Measurements from ENCODE around the gene AP3D1.
"Not testable (repeated sequence)": the region's sequence is repeated elsewhere in the genome, so short reads cannot be mapped to it uniquely, and the experiment has no call there.

AP3D1 gene

DNA sequence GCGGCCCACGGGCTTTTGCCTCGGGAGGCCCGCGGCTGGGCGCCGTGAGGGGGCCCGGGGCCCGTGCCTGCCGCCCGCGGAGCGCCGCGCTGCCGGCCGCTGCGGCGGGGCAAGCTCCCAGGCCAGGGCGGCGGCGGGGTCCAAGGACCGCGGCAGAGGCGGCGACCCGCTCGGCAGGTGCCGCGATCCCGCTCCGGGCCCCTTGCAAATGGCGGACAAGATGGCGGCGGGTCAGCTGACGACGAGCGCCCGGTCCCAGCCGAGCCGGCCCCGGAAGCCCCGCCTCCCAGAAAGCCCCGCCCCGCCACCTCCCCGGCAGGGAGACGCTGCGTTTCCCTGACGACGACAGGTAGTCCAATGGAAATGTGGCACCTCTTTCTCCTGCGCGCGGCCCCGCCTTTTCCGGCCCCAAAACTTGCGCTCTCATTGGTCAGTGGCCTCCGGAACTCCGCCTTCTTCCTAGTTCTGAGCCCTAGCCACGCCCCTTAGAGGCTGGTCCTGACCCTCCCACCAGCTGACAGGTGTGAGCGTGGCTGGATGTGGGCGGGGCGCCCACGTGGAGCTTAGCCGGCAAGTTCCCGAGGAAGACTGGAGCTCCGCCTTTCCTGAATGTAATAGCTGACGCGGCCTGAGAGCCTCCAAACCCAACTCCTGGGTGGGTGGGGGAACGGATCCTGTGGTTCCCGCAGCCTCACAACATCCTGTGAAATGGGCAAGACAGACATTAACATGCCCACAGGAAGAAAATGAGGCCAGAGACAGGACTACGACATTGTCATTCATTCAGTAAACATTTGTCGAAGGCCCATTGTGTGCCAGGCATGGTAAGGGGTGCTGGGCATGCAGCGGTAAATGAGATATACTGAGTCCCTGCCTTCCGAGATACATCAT, at the start of gene AP3D1:
TSS of gene AP3D1 (minus strand) at position 228 of the 891 bp plus-strand sequence. CDS start 232 bp downstream, outside the sequence.
- DNase-seq = peak; percentile 100

DNA sequence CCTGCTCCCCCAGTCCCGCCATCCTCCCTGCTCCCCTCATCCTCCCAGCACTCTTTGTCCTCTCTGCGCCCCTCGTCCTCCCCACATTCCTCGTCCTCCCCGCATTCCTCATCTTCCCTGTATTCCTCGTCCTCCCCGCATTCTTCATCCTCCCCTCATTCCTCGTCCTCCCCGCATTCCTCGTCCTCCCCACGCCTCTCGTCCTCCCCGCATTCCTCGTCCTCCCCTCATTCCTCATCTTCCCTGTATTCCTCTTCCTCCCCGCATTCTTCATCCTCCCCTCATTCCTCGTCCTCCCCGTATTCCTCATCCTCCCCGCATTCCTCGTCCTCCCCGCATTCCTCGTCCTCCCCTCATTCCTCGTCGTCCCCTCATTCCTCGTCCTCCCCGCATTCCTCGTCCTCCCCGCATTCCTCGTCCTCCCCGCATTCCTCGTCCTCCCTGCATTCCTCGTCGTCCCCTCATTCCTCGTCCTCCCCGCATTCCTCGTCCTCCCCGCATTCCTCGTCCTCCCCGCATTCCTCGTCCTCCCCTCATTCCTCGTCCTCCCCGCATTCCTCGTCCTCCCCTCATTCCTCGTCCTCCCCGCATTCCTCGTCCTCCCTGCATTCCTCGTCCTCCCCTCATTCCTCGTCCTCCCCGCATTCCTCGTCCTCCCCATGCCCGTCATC, 49.4 kb upstream of the AP3D1 start:
- DNase-seq = not testable (repeated sequence)

DNA sequence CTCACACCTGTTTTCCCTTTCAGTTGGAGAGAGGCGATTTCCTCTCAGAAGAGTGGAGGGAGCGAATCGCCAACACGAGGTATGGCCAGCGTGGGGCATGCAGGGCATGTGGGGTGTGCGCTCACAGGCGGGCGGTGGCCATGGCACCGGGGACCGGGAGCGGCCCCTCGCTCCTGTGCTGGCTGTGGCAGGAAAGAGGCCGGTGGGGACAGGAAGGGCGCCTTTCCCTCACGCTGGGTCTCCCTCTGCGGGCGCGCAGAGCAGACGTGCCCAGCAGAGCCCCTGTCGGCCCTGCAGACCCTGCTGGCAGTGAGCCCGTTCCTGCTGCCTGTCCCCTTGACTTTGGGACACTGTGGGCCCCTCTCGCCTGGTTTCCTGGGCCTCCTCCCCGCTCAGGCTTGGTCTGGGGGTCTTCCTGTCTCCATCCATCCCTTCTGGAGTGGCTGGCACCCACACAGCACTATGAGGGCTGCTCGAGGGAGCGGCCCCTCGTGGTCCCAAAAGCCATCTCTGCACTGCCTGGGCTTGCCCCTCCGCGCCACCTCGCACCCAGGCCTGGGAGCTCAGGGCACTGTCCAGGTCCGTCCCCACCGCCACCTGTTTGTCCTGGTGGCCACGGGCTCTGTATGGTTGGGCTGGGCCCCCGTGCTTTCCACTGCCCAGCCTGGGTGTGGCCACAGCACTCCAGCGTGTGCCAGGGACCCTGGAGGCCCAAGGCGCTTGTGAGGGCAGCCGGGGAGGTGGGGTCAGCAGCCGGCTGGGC, 48.7 kb upstream of the AP3D1 start:
- no peak for DNase-seq

DNA sequence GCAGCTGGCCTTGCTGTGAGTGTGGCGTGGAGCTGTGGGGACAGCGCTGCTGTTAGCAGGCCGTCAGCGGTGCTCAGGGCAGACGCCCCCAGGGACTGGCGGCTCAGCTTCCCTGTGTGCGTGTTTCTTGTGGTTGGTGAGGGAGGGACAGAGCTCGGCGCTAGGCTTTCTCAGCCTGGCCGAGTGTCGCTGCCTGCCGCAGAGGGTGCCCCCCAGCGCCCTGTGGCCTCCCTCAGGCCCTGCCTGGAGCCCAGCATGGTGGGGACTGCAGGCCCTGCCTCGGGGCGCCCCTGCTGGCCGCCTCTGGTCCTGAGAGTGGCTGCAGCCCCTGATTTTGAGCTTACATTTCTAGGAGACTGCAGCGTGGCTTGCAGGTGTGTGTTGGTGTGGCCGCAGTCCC, 47.8 kb upstream of the AP3D1 start:
- DNase-seq = no peak

DNA sequence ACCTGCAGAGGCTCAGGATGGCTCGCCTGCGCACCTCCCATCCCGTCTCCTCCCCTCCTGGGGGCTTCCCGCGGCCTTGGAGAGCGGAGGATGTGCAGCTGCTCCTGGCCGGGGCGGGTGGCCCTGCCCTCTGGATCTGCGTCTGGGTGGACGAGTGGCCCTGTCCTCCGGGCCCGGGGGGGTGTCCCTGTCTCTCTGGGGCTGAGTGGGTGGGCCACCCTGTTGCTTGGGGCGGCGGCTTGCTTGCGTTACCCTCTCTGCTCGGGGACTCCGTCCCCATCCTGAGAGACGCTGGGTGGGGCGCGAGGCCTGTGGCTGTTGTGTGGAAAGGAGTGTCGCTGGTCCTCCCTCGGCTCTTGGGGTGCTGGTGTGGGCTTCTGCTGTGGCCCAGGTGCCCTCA, 47.0 kb upstream of the AP3D1 start:
- DNase-seq = no peak

DNA sequence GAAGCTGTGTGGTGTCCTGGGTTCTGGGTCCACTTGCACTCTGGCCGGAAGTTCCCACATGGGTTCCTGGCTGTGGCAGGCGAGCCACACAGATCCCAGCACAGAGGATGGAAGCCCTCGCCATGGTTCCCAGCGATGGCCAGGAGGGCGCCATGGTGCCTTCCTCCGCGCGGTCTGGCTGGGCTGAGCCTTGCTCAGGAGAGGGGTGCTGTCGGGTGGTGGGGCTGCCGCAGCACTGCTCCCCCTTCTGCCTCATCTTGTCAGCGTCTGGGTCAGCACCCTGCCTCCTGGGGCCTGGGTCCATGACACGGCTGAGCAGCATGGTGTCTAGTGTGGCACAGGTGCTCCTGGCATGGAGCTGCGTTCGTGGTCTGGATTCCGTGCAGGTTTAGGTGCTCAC, 45.9 kb upstream of the AP3D1 start:
- no peak for DNase-seq

DNA sequence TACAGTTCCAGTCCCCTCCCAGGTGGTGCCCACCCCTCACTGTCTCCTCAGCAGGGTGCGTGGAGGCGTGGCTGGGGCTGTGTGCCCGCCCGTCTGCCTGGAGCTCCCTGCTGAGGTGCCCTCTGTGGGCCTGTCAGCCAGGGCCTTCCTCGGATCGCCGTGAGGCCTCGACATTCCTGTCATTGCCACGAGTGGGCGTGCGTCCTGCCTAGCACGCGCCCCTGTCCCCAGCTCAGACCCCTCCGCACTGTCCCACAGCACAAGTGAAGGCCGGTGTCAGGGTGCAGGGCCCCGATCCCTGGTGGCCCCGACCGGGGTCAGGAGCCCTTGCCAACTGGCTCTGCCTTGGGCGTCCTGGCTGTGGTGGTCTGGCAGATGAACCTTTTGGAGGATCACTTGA, 44.5 kb upstream of the AP3D1 start:
- no peak for DNase-seq

DNA sequence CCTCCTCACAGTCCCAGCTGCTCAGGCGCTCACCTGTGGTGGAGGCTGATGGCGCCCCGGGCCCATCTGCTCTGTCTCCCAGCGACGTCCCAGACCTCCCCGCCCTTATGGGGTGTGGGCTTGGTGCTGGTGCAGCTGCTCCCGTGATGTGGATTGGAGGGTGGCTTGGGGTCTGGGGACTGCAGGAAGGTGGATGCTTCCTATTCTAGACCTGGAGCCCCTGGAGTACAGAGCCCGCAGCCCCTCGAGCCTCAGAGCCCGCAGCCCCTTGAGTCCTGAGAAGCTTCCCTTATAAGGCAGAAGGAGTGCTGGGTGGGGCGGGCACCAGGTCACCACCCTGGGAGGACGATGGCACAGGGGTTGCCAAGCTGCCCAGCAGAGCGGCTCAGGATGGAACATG, 44.0 kb upstream of the AP3D1 start:
- DNase-seq = no peak

DNA sequence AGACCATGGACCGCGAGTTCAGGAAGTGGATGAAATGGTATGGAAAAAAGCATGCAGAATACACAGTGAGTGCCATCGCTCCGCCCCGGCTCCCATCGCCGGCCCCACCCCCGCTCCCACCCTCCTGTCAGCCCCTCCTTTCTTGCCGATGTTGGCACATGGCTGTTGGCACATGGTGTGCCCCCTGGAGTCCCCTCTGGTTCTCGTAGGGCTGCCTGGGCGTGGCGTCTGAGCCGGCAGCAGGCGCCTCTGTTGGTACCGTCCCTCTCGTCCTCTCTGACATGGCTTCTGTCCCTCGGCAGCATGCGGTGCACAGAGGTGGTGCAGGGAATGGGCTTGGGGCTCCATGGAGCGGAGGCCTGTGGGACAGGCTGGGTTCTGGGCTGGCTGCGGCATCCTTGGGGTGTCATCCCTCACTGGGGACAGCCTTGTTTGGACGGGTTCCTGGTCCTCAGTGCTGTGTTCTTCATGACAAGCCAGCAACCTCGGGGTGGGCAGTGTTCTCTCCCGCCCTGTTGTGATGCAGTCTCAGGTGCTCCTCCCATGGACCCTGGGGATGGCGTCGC, 43.2 kb upstream of the AP3D1 start:
- no peak for DNase-seq

DNA sequence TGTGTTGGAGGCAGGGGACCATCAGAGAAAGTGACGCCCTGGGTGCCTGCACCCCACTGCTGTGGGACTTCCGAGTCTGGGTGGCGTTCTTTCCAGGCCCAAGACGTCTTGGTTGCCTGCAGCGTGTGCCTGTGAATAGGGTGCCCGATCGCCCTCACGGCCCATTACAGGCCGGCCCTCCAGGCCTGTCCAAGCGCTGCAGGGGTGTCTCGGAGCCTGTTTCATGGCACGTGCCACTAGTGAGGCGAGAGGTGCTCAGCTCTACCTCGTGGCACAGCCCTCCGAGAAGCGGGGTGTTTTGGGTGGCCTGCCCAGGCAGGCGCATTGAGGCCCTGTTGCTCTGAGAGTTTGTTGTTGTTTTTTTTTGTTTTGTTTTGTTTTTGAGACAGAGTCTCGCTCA, 42.4 kb upstream of the AP3D1 start:
- no peak for DNase-seq

DNA sequence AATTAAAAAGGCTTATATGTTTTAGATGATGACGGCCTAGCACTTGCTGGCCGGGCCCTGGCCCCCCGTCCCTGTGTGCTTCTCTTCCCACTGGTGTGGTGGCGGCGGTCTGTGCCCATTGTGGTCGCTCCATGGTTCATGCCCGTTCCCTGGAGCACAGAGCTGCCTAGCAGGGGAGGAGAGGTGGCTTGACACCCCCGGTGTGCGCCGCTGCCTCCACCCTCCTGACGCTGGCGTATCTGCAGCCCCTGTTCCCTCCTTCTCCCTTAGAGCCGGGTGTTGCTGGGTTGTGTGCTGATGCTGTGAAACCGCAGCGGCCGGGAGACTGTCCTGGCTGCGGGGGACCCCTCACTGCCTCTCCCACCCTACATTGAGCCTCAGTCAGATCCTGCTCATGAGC, 41.5 kb upstream of the AP3D1 start:
- no peak for DNase-seq

DNA sequence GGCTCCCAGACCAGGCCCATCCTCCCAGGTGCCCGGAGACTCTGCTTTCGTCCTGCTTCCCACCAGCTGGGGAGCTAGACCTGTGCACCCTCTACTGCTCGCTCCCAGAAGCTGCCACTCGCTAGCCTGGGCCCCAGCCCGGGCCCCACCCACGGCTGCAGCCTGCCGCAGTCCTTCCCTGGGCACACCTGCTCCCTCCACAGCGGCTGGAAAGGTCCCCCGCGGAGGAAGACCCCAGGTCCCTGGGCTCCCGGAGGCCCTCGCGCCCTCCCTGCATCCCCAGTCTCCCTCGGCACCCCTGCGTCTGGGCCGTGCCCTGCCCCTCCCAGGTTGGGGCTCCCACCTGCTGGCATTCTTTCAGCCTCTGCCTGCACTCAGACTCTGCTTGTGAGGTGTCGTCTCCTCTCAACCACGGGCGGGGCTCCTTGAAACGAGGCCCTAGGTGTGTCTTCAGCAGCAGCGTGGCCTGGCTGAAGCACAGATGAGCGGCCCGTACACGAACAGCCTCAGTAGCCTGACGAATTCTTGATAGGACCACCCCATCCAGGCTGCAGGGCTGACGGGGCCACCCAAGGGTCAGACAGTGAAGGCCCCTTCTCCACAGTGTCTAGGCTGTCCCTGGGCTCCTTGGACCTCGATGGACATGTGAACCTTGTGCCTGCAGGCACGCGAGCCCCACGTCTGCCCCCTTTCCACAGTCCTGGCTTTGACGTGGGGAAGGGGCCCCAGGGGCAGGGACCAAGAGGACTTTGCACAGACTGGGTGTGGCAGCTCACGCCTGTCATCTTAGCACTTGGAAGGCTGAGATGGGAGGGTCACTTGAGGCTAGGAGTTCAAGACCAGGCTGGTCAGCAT, 40.3 kb upstream of the AP3D1 start:
- DNase-seq = no peak

DNA sequence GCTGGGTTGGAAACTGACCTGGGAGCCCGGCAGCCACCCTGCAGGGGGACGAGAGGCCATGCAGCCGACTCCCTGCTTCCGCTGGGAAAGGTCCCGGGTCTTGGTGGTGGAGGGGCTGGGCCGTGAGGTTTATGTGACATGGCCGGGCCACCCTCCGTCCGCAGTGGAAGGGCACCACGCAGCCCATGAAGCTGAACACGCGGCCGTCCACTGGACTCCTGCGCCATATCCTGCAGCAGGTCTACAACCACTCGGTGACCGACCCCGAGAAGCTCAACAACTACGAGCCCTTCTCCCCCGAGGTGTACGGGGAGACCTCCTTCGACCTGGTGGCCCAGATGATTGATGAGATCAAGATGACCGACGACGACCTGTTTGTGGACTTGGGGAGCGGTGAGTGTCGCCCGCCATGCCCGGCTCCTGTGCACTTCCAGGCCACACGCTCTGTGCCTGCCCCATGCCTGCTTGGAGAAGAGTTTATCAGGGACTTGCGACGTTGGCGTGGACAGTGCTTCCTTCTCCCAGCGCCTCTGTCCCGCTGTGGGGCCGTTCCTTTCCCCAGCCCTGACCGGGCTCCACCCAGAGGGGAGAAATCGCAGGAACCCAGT, 39.6 kb upstream of the AP3D1 start:
- no peak for DNase-seq

DNA sequence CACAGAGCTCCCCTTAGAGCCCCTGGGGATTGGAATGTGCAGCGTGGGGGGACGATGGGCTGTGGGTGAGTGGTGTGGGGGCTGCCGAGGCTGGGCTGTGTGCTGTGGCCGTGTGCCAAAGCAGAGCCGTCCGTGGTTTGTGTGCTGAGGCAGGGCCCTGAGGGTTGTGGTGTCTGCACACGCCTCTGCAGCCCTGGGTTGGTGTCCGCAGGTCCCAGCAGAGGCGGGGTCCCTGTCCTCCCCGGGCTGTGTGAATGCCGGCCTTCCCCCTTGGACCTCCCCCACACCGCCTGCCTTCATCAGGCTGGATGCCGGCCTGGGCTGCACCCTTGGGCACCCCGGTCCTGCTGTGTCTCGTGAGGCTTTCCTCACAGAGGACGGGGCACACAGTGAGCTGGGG, 38.5 kb upstream of the AP3D1 start:
- DNase-seq = no peak

DNA sequence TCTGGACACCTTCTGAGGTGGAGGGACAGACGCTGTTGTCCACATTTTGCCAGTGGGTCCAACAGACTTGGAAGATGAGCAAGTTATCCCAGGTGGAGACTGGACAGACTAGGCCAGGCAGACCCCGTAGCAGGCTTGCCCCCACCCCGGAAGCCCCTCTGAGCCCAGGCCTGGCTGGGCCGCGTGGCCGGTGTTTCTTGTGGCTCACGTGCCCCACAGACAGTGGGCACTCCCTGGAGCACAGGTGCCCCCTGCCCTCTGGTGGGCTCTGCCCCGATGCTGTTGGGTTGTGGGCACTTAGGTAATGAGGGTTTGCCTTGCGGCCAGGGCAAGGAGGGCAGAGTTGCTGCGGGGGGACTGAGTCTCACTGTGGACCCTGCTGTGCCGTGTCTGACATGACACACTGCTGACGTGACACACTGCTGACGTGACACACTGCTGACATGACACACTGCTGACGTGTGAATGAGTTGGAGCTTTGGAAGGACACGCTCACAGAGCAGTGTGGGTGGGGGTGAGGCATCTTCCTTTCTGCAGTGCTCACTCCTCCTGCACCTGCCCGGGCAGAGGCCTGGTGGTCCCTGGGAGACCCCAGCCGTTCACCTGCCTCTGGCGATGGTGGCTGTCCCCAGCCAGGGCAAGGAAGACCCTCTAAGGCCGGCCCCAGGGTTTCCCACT, 37.5 kb upstream of the AP3D1 start:
- no peak for DNase-seq

DNA sequence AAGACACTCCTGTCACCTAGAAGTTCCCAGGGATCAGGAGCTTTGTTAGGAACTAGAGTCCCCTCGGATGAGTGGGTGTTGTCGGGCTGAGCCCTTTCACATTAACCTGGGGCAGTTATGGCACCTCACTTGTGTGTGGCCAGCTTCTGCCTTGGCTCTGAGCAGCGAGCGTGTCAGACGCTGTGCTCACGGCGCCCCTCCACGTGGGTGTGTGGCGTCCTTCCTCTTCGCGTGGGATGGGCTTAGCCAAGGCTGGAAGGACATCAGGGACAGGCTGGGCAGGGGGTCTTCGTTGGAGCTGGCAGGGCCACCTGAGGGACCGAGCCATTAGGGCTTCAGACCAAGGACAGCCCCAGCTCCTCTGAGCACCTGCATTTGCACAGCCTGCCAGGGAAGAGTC, 35.8 kb upstream of the AP3D1 start:
- DNase-seq = no peak

DNA sequence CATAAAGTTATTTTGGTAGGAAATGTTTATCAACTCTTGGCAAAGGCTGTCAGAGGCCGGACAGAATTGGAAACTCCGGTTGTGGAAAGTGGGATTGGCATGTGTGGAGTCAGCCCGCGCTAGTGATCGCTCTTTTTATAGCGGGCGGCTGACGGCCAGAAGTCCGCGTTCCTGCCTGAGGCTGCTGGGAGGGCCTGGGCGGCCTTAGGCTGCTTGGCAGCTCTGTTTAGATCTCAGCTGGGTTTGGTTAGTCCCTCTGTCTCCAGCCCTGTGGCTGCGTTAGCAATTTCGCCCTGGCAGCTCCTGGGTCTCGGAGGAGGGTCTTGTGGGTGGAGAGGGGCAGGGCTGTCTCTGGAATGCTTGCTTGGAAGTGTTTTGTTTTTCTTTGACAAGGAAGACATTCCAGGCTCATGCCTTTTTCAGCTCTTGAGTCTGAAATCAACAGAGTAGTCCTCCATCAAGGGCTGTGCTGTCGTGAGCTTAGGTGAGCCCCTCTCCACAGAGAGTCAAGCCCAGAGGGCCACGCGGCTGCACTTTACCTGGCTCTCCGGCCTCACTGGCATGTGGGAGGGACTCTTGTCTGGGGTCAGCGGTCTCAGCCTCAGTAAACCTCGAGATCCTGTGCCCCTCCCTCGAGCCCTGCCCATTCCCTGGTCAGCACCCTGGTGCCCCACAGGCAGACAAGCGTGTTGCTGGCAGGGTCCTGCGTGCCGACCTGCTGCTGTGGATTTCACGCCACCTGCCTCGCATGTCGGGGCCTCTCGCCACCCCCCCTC, 34.9 kb upstream of the AP3D1 start:
- no peak for DNase-seq

DNA sequence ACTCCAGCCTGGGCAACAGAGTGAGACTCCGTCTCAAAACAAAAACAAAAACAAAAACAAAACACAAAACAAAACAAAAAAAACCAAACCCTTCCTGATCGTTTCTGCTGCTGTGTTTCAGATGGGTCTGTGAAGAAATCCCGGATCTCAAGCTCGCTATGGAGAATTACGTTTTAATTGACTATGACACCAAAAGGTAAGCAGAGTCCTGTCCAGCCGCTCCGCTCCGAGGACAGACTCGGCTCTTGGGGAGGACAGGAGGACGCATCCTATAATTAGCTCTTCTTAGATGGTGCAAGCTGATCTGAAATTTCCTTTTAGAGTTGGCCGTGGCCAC, 34.3 kb upstream of the AP3D1 start:
- no peak for DNase-seq

DNA sequence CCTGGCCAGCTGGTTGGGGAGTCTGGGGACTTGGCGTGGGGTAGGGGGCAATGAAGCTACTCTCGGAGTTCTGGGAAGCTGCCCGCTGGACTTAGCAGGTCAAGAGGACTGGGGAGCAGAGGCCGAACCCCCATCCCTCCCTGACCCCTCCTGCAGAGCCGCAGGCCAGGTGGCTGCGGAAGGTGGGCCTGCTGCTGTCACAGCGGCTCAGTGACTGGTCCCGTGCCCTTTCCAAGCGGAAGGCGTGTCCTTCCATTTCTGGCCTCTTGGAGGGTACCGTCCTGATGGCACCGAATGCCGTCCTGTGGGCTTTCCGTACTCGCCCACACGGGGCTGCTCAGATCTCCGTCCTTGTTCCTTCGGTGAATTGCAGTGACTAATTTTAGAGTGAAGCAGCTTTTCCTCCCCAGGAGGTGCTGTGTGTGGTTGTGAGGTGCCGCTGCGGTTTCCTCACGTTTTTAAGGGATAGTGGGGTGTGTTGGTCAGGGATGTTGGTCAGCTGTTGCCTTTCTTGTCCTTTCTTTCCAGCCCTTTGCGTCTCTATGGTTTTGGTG, 33.1 kb upstream of the AP3D1 start:
- DNase-seq = no peak

DNA sequence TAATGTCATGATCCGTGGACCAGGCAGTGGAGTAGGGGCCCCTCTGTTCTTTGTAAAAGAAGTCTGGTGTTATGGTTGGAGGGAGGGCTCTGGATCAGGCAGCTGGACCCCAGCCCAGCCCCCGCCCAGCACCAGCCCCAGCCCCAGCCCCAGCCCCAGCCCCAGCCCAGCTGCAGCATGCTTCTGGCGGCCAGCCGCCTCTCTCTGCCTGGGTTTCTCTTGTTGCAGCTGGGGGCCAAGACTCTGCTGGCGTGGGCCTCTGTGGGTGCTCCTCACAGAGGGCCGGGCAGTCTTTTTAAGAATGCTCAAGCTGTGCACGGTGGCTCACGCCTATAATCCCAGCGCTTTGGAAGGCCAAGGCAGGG, 30.2 kb upstream of the AP3D1 start:
- no peak for DNase-seq
